ENCODE results near the gene C2CD5.
"Not testable (repeated sequence)": the region's sequence is repeated elsewhere in the genome, so short reads cannot be mapped to it uniquely, and the experiment has no call there.

C2CD5 gene

DNA sequence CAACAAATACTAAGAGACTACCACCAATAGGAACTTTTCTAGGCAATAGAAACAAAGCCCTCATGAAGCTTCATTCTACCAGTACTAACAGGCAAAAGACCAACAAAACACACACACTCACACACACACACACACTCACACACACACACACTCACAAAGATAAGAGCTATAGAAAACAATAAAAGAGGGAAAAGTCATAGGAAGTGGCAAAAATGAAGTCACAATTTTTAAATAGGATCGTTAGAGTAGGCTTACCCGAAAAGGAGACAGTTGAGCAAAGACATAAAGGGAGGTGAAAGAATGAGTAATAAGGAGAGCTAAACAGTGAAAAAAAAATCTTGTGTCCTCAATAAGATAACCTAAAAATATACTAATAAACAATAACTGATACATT is 66.5 kb downstream of the C2CD5 start:
- DNase-seq (ENCODE audit: low spot score), result no peak

DNA sequence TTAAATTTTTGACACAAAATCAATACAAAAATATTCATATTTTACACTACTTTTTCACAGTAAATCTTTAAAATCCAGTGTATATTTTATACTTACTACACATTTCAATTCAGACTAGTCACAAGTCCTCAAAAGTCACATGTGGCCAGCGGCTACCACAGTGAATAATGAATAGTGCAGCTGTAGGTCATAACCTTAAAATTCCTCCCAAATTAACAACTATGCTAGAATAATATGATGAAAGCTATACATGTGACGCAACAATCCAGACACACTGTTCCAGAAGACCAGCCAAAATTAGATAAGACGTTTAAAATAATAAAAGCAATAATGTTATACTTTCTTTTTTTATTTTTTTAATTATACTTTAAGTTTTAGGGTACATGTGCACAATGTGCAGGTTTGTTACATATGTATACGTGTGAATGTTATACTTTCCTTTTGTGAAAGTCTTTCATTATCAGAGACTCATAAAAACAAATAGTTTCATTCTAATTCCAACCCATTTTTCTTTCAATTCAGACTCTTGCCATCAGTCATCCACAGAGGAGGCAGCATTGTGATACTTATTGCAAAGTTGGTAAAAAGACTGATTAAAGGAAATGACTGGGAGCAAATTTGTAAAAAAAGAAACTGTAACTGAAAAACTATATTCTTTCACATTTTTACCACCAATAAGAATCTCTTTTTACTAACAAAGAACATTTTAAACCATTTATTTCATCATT is 67.0 kb downstream of the C2CD5 start:
- DNase-seq (ENCODE audit: low spot score), result no peak

DNA sequence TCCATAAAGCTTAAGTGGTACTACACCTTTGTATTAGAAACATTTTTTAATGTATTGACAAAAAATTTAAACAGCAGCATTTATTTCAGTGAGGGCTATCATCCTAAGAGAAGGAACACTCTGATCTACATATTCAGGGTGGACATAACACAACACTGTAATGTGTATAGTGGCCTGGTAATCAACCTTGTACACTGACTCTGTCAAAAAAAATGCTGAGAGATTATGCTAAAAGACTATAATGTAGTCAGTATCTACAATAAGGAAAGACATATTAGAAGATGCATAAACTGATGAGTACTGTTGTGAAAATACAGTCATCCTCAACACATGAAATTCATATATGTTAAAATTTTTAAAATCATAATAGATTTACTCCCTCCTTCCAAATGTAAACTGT is 68.2 kb downstream of the C2CD5 start:
- DNase-seq (ENCODE audit: low spot score), result no peak

DNA sequence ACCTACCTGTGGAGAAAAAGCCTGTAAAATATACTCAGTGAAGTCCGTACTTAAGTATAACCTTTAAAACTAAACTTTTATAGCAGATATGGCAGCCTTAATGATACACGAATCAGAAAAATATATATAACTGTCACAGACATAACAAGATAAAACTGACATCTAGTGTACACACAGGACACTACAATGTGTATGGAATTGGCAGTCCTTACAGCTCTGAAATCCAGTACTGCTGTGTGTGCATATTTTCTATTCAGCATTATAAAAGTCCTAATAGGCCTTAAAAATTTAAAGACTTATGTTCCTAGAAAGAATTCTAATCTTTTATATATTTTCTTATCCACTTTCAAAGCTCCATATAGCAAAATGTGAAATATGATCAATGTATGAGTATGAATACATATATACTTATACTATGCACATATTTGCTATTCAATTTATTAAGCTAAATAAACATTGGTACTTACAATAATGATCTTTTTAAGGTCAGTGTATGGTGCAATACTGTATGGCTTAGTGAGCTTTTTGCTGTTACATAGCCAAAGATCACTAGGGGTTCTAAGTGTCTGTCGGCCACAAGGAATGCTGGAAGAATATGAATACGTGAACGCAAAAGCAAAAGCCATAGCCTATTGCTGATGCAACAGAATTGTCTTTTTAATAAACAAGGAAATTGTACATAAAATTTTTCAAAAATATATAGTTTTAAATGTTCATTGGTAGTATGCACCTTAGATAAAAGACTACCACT is 69.2 kb downstream of the C2CD5 start:
- DNase-seq (ENCODE audit: low spot score), result no peak

DNA sequence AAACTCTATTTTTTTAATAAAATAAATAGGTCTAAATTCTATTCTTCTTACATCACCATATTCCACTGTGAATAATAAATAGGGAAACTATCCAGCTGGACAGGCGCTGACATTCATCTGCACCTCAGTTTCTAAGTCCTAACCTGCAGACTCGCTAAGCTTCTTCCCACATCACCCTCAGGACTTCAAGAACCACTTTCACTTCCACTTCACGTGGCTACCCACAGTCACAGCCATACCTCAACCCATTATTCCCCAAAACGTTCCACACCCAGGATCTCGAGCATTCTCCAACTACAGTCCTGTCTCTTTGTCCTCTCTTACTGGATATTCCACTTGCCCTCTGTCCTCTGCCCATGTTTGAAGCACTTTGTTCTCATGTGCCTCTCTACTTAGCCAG is 71.1 kb downstream of the C2CD5 start:
- DNase-seq (ENCODE audit: low spot score), result no peak

DNA sequence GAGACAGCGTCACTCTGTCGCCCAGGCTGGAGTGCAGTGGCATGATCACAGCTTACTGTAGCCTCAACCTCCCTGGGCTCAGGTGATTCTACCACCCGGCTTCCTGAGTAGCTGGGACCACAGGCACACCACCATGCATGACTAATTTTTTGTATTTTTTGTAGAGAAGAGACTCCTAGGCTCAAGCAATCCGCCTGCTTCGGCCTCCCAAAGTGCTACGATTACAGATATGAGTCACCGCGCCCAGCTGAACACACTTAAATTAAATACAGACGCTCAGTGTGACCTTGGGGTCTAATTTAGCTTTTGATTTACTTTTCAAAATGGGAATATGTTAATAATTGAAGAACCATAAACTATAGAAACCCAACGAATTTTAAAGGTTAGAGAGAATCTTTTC is 77.2 kb downstream of the C2CD5 start:
- no peak for DNase-seq (ENCODE audit: low spot score)

DNA sequence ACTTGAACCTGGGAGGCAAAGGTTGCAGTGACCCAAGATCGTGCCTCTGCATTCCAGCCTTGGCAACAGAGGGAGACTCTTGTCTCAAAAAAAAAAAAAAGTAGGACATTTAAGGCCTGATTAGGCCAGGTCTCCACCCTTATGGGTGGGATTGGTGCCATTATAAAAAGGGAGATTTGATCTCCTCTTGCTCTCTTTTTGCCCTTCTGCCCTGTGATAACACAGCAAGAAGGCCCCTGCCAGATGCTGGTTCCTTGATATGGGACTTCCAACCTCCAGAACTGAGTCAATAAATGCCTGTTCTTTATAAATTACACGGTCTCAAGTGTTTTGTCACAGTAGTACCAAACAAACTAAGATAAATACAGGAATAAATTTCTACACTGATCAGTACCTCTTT is 81.0 kb downstream of the C2CD5 start:
- DNase-seq (ENCODE audit: low spot score), result no peak

DNA sequence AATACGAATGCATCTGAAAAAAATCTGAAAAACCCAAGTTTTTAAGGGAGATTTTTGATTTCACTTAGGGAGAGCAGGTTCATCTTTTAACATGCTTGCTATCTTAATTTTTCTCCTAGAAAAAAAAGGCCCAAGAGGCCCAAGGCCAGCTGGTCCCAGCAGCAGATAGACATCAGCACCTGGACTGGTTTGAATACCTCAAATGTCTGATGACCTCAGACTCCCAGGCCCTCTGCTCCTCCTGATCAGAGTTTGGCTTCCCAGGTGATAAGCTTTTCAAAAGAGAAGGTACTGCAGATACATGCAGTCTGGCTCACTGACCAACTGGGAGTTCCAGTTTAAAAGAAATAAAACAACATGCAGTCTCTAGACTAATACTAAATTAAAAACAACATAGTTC is 82.6 kb downstream of the C2CD5 start:
- no peak for DNase-seq (ENCODE audit: low spot score)

DNA sequence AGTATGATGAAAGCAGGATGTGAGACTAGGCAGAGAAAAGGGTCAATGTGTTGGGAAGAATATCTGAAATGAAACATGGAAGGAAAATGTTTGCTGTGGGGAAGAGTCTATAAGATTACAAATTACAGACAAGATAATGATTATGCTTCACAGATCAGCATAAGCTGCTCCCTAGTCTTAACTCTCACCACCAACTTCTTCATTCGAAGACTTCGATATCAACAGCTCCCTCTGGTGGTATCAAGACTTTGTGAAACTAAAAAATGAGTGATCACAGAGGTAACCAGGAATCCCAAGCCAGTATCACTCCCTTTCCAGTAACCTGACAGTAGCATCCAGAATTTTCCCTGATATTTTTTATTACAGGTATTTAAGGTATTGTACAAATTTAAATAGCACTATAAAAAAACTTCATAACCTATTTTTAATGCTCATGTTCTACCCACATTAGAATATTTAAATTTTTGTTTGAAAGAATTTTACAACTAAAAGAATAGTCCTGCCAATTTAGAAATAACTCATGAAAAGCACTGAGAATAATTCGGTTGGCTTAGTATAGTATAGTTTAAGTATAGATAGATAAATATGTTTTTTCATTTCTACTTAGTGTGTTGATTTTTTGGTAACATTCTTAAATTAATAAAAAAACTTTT is 84.4 kb downstream of the C2CD5 start:
- peak; percentile 73 for DNase-seq (ENCODE audit: low spot score)

DNA sequence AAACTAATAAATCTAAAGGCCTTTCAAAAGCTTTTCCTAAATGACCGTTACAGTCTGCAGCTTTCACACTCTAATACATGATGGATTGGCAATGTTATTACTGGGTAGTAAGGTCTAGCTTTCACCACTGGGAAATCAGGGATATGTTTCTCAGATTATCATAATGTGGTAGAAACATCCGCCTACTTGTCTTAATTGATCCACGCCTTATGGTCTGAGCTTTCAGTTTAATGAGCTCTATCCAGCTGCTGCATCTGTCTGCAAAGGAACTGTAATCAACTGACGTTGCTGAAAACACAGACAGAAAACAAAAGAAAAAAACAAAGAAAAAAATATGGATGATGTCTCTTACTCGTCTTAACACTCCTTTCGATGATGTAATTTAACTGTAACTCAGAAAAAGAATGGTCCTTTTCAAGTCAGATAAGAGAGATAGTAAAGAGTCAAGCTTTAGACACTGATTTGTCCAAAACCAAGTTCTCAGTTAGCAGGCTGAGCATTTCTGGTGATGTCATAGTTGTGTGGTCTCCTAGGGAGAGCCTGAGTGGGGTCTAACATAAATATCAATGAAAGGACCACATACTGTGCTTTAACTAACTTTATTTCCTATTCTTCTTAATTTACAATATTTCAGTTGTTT is 85.9 kb downstream of the C2CD5 start:
- no peak for DNase-seq (ENCODE audit: low spot score)

DNA sequence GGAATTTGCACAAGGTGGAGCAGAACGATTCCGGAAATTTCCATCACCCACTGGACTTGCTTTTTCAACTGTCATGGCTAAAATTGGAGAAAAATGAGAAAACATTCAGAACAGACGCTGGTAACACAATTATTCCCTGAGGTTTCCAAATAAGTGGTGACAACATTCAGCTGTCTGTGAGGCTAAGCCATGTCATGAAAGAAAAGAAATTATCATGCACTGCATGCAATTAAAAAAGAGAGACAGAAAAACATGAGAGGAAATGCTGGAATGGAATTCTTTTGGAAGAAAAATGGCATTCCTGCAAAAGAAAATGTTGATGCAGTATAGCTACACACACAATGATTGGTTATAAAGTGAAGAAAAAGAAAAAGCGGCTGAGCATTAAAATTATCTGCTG is 87.3 kb downstream of the C2CD5 start:
- no peak for DNase-seq (ENCODE audit: low spot score)

DNA sequence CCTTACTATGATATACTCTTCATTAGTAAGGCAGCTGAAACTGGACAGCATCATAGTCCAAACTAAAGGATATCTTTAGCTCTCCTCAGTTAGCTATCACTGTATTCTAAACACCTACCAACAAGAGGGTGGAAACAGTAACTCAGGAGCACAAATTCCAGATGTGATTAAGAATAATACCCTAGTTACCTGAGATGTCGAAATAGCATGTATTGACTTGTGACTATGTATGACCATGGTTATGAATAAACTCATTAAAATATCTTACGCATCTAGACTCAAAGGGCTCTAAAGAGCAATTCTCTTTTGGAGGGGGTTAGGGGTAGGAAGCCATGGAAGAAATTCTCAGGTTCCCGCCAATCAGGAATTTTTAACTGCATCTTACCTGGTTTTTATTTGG is 90.8 kb downstream of the C2CD5 start:
- no peak for DNase-seq (ENCODE audit: low spot score)

DNA sequence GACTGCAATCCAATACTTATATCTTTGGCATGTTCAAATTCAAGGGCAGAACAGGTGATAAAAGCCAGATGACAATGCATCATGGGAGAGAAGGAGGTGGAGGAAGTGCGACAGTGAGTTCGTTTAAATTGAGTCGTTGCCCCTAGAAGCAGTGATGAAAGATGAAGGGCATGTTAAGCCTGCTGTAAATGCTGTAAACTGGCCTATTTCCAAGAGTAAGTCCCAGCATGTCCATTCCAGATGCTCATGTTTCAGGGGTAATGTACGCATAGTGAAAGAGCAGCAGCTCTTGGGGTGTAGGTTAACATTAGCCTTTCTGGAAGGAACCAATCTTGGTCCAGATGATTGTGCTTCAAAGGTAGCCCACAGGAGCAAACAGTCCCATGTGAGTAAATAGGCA is 97.1 kb downstream of the C2CD5 start:
- DNase-seq (ENCODE audit: low spot score), result no peak

DNA sequence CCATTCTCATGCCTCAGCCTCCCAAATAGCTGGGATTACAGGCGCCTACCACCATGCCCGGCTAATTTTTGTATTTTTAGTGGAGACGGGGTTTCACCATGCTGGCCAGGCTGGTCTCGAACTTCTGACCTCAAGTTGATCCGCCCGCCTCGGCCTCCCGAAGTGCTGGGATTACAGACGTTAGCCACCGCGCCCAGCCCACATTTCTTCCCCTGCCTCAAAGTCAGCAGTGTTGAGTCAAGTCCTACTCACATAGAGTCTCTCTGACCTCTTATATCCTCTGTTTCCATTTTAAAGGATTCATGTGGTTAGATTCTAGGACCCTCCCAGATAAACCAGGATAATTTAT is 100.1 kb downstream of the C2CD5 start:
- not testable (repeated sequence) for DNase-seq (ENCODE audit: low spot score)

DNA sequence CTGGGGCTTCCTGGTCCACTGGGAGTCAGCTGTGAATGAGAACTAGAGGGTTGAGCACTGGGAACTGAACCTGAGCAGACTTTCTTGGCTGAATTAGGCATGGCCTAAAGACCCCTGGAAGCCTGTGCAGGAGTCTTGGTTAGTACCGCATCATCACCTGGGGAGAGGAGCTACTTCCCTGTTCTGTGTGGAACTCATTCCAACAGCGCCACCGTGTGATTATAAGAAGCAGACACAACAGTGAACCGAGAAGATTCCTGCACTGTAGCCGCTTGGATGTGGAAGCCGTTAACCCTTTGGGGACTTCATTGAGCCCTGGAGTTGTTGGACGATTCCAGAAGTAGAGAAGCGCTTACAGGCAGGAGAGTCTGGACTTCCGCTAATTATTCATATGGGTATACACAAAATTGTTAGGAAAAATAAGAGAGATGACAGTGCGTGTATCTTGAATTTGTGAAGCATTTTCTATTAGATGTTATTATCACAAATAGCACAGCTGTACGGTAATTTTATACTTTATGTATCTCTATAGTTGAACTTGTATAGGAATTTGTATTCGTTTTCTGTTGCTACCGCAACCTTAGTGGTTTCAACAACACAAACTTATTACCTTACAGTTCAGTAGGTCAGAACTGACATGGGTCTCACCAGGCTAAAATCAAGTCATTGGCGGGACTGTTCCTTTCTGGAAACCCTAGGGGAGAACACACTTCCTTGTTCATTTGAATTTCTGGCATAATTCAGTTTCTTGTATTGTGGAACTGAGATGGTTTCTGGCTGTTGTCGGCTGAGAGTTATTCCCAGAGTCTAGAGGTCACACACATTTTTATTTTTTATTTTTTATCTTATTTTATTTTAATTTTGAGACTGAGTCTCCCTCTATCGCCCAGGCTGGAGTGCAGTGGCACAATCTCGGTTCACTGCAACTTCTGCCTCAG is 100.7 kb downstream of the C2CD5 start:
- DNase-seq (ENCODE audit: low spot score), result peak; percentile 84

DNA sequence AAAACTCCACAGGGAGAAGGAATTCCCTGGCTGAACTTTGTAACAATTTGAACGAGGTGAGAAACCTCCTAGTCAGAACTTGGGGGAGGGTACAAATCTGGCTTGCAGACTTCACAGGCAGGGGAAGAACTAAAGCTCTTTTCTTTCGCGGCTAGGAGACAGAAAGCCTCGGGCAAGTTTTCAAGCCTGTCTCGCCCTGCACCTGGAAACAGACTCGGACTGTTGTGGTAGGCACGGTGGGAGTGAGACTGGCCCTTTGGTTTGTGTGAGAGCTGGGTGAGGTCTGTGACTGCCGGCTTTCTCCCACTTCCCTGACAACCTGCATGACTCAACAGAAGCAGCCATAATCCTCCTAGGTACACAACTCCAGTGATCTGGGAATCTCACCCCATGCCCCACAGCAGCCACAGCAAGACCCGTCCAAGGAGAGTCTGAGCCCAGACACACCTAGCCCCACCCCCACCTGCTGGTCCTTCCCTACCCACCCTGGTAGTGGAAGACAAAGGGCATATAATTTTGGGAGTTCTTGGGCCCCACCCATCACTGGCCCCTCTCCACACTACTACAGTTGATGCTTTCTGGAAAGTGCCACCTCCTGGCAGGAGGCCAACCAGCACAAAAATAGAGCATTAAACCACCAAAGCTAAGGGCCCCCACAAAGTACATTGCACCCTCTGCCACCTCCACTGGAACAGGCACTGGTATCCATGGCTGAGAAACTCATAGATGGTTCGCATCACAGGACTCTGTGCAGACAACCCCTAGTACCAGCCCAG is 107.1 kb downstream of the C2CD5 start:
- DNase-seq (ENCODE audit: low spot score), result no peak

DNA sequence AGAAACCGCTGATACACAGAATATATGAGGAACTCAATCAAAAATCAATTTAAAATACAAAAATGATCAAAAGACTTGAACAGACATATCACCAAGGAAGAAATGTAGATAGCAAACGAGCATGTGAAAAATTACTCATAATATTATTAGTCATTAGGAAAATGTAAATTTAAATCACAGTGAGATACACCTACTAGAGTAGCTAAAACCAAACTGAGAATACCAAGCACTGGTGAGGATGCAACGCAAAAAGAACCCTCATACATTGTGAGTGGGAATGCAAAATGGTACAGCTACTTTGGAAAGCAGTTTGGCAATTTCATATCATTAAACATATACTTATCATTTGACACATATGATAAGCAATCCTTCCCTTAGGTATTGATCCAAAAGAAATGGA is 108.8 kb downstream of the C2CD5 start:
- no peak for DNase-seq (ENCODE audit: low spot score)

DNA sequence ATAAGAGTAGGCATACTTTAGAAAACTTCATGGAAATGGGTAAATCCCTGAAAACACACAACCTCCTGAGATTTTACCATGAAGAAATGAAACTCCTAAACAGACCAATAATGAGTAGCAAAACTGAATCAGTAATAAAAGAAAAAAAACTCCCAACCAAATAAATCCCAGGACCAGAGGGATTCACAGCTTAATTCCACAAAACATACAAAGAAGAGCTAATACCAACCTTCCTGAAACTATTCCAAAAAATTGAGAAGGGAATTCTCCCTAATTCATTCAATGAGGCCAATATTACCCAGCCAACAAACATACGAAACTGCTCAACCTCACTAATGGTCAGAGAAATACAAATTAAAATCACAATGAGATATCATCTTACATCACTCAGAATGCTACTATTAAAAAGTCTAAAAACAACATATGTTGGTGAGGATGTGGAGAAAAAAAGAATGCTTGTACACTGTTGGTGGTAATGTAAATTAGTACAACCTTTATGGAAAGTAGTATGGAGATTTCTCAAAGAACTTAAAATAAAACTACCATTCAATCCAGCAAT is 112.6 kb downstream of the C2CD5 start:
- DNase-seq (ENCODE audit: low spot score), result no peak

DNA sequence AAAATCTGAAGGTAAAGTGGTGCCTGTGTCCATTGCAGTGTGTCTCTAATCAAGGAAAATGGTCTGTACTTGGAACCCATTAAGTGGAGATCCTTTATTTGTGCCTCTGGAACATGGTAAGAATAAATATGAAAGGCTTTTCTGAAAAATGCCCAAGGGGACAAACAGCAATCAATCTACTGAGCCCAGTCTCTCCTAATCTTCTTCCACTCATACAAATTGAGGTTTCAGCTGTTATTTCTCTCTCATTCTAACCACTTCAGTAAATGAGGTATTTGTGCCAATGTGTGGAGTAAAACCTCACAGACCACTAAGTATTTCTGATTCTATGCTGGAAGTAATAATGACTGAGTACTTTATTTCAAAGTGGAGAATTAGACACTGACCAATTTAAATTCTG is 127.5 kb downstream of the C2CD5 start:
- DNase-seq (ENCODE audit: low spot score), result no peak
